Measurements from ENCODE around the gene HEPACAM2. TPM values are rescaled to one million over a fixed set of nuclear protein-coding genes. Genes with fewer than 3 reads are reported as not detected.

HEPACAM2 gene
- total and polyA plus RNA-seq, 2 of the 8 experiments (the other 6 are each of a cell fraction or from before 2014, with no cell fraction given): not detected

GRCh38 chr7:93165447-93165846 is 60.8 kb downstream of the HEPACAM2 start (continued):
- no peak for TF ChIP-seq HDAC2 (IDR thresholded peaks at IDR 0.05; ENCODE audit: borderline replicate concordance in 1 of 2, low read depth in 2 of 2, low read length in 2 of 2)
- TF ChIP-seq TCF12 (IDR thresholded peaks at IDR 0.05; ENCODE audit: low read depth, low read length): no peak
- no peak for TF ChIP-seq KDM4A (IDR thresholded peaks at IDR 0.05; ENCODE audit: low read depth, low read length, severe bottlenecking)
- no peak for TF ChIP-seq RXRA (IDR thresholded peaks at IDR 0.05; ENCODE audit: insufficient read depth, low read depth, low read length)
- no peak for TF ChIP-seq EGR1 (IDR thresholded peaks at IDR 0.05; ENCODE audit: borderline replicate concordance, low read depth, low read length)
- no peak for TF ChIP-seq JUND (IDR thresholded peaks at IDR 0.05; ENCODE audit: low read length)
- TF ChIP-seq SUZ12 (IDR thresholded peaks at IDR 0.05; ENCODE audit: low read length): no peak
